NCI-H1417 (cell line): ENCODE measurements around the gene LCN9.
"Not testable (repeated sequence)": the region's sequence is repeated elsewhere in the genome, so short reads cannot be mapped to it uniquely, and the experiment has no call there.

ENCODE experiments used
- DNase-seq, 3 experiments: peaks; one replicate each; lab custom pipeline; 2025; lab: John Stamatoyannopoulos, UW

Gene LCN9

GRCh38 chr9:135671591-135672041, 8.5 kb downstream of the LCN9 start:
- DNase-seq: no peak

GRCh38 chr9:135672786-135673185, 9.7 kb downstream of the LCN9 start:
- not testable (repeated sequence) for DNase-seq

DNA sequence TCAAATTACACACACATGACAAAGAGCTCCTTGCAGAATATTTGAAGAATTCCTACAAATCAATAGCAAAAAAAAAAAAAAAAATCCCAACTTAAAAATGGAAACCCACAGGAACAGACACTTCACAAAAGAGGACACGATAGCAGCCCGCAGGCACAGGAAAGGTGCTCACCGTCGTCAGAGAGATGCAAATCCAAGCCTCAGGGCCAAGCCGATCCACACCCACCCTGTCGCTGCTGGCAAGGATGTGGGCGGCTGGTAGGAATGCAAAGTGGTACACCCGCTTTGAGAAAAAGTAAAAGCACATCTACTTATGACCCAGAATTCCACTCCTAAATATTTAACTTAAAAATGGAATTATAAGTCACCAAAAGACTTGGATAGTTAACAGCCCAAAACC, 10.8 kb downstream of the LCN9 start:
- DNase-seq: no peak

- no peak for DNase-seq
Measured at GRCh38 chr9:135674977-135675376, 11.9 kb downstream of the LCN9 start.

GRCh38 chr9:135676891-135677290, 13.8 kb downstream of the LCN9 start:
- no peak for DNase-seq

- peak in 1 of 3 experiments; percentile 43 for DNase-seq
Measured at GRCh38 chr9:135677641-135678168, 14.6 kb downstream of the LCN9 start.

- DNase-seq: no peak
Measured at GRCh38 chr9:135678236-135679017, 15.3 kb downstream of the LCN9 start.

GRCh38 chr9:135680056-135680455, 16.9 kb downstream of the LCN9 start:
- DNase-seq: no peak

DNA sequence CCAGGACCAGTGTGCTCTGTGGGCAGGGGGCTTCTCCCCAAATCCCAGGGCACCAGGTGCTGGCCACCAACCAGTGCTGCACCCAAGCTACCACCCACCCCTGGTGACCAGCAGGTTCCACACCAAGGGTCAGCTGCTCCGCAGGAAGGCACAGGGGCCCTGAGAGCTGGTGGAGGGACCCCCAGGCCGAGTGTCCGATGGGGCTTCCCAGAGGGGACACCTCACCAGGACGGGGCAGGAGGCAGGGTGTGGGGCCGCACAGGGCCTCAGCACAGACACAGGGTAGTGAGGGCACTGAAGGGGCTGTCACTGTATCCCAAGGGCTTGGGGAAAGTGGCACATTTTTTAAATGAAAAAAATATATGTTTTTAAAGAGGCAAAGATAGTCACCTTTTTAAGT, 18.1 kb downstream of the LCN9 start:
- DNase-seq: no peak

DNA sequence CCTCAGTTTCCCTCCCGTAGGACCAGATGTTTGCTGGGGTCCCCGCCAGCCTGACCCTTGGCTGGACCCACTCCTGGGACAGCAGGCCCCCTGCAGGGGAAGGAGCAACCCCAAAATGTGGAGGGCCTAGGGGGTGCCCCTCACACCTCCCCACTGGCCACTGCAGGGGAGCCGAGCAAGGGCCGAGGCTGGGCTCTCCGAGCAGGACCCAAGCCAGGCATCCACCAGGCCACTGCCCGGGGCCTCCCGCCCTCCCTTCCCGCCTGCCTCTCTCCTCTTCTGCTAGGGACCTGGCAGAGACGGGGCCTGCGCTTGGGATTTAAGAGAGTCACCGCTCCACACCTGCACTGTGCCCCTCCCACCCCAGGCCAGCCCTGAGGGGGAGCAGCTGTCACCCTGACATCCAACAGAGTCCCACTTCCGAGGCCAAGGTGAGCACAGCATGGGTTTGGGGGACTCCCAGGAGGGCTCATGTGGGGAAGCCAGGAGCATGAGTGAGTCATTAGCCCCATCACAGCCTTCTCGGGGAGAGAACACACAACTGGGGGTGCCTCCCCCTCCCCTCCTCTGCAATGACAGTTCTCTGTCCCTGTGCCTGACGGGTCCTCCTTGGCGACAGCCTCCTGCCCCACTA, 20.4 kb downstream of the LCN9 start:
- DNase-seq: peak in 1 of 3 experiments; percentile 7

GRCh38 chr9:135684691-135685090, 21.6 kb downstream of the LCN9 start:
- DNase-seq: no peak

- no peak for DNase-seq
Measured at GRCh38 chr9:135687216-135687615, 24.1 kb downstream of the LCN9 start.

- no peak for DNase-seq
Measured at GRCh38 chr9:135689011-135689410, 25.9 kb downstream of the LCN9 start.

- DNase-seq: no peak
Measured at GRCh38 chr9:135690836-135691570, 27.9 kb downstream of the LCN9 start.

DNA sequence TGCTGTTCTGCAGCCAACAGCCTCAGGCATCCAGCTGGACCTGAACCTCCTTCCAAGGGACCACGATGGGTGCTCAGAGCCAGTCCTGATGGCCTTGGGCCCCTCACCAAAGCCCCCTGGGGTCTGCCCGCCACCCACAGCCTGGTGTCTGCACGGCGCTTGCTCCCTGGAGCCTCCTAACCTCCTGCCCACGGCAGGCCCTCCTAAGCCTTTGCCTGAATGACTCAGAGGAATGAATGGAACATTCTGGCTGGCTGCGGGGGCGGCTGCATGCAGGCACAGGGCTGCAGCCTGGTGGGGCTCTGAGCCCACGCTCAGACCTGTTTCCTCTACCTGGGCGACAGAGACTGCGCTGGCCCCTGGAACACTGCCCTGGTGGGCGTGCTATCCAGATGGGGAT, 29.3 kb downstream of the LCN9 start:
- no peak for DNase-seq

- DNase-seq: peak in 2 of 3 experiments; percentile 49 to 51
Measured at GRCh38 chr9:135693265-135693664, 30.2 kb downstream of the LCN9 start.

- DNase-seq: no peak
Measured at GRCh38 chr9:135693771-135694170, 30.7 kb downstream of the LCN9 start.

DNA sequence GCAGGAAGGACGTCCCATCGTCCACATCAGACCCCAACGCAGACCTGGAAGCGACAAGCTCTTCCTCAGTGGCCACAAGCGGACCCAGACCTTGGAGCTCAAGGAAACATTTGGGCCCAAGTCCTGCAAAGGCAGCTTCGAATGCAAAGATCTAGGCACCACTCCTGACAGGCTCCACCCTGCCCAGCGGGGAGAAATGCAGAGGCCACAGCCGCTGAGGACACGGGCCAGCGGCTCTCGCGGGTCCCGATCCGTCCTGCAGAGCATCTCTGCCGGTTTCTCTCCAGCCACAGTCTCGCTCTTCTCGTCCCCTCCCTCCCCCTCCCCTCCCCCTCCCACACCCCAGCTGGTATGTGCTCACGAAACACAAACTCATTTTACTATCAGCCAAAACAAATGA, 31.3 kb downstream of the LCN9 start:
- no peak for DNase-seq

DNA sequence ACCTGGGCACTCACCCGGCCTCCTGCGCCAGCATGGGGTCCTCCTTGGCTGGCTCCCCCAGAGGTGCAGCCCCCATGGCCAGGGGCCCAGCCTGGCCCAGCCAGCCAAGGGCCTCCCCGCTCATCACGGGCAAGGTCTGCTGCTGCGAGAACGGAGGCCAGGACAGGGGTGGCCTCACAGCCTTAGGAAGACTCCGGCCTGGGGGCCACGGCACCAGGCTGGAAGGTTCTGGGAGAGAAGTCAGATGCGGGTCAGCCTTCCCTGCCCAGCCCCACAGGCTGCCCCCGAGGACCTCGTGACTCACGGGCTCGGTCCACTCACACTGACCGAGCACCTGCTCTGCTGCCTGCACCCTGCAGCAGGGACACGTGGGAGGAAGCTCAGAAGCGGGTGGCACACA, 31.9 kb downstream of the LCN9 start:
- DNase-seq: no peak

DNA sequence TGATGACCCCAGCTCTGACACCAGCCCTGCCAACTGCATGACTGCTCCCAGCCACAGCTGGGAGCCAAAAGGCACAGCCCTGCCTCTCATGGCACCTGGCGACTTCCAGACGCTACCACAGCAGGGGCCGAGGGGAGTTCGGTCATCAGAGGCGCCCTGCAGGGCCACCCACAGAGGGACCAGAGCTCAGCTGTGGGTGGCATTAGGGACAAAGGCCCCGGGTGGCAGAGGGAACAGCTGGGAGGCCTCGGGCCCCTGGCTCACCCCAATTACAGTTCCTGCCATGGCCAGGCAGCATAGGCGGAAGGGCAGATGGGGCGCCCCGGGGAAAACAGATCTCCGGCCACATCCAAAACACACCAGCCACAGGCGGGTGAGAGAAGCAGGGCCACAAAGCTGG, 32.5 kb downstream of the LCN9 start:
- DNase-seq: peak in 2 of 3 experiments; percentile 57 to 72

DNA sequence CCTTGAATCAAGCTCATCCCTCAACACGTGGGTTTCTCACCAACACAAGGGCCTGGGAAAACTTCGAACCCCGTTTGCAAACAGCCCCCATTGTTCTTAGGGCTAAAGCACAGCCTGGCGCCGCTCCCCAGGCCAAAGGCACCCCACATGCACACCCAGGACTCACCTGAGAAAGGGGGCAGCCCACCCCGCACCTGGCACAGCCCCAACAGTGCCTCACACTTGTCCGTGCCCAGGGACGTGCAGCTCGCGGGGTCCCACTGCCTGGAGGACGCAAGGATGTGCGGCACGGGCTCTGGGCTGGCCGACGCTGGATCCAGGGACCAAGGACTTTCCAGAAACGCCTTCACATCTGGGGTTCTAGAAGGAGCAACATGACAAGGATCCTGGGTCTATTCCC, 33.3 kb downstream of the LCN9 start:
- no peak for DNase-seq

DNA sequence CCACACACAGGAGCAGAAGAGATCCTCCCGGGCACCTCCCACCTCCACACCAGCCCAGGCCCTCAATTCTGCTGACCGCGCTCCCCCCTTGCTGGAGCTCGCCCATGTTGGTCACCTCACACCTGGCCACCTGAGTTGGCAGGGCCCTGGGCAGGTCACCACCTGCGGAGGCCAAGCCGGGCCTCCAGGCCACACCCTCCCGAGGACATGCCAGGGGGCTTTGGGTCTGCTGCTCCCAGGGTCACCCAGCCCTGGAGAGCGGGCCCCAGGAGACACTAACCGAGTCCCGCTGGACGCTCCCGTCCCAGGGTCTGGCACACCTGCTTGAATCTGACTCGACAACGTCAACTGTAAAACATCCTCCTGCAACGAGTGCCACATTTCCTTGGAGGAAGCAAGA, 34.1 kb downstream of the LCN9 start:
- no peak for DNase-seq

GRCh38 chr9:135698236-135698635, 35.1 kb downstream of the LCN9 start:
- no peak for DNase-seq
